ENCODE data around the gene HSF2BP.
"Not testable (repeated sequence)": the region's sequence is repeated elsewhere in the genome, so short reads cannot be mapped to it uniquely, and the experiment has no call there.

The HSF2BP gene

DNA sequence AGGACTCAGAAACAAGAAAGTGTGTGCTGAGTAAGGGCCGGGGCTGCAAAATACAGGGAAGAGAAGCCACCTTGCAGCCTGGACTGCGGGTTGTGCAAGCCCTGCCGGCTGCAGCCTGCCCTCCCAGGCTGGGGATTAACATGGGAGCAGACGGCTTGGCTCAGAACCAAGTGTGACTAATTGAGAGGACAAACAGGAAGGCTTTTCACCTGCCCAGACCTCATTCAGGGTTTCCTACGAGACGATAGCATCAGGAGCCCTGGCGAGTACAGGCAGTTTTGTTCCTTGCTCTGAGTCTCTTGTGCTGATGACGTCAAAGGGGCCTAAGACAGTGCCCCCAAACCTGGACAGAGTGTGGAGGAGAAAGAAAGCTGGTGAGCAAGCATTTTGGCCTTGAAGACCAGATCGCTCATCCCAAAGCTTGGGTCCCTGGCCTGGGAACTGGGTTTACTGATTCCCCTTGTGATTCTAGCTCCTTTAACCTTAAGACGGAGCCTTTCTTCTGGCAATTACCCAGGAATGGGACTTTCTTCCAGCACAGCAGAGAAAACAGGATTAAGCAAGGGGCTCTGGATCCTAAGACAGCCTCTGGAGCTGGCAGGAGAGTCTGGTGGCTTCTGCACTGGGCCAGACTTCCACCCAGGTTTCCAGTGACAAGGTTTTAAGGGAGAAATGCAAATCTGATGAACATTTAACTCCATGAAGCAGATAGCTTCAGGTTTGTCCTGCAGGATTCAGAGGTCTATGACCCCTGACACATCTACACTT, 142.2 kb downstream of the HSF2BP start:
- not testable (repeated sequence) for H3K4me3 ChIP-seq (ENCODE audit: low read length); DNase-seq (ENCODE audit: low read depth)

DNA sequence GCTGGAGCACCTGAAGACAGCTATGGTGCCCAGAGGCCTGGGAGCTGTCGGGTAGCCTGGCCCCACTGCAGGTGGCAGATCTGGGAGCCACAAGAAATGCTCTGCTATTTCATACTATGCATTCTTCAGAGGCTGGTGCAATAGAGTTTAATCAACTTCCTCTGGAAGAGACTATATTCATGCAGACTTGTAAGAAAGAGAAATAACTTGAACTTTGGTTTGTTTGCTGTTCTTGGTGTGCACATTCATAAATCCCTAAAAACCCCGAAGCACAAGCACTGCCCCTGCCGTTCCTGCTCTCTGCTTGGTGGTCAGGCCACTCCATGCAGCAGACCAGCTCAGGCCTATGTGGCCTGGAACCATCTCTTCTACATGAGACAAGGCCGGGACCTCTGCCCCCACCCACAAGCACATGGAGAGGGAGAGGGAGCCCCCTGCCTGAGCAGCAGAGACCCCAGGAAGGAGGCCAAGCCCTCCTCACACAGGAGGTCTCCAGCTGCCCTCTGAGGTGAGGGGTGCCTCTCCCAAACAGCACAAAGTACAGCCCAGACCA, 142.9 kb downstream of the HSF2BP start:
- not testable (repeated sequence) for DNase-seq (ENCODE audit: low read depth); H3K4me3 ChIP-seq (ENCODE audit: low read length)

DNA sequence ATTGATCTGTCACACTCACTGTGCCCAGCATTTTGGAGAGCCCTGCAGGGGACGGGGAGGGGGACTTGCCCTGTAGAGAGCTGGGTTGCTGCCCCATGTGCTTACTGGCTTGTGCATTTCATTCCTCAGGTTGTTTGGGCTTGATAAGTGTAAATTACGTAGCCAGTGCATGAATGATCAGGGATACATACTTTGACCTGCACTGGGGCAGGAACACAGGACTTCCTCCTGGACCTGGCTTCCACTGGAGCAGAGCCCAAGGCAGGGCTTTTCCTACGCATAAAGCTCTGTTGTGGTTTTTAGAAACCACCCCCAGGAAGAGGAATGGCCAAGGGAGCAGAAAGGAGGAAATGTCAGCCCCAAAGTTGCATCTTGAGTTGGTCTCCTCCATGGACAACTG, 144.5 kb downstream of the HSF2BP start:
- DNase-seq (ENCODE audit: low read depth); H3K4me3 ChIP-seq (ENCODE audit: low read length): not testable (repeated sequence)

DNA sequence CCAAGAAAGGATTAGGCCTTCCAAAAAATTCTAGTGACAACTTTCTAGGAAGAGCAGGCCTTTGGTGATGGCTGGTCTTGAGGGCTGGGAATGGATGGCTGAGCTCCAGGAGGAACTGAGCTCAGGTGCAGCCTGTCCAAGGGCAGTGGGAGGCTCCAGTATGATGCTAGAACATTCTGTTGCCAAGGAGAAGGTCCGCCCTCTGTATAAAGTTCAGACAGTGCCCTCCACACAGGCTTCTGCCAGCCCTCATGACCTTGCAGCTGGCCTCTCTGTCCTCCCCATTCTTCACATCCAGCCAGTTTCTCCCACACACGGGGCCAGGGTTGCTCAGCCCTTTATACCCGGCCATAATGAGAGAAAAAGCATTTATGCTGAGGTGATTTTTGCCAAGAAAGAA, 146.3 kb downstream of the HSF2BP start:
- H3K4me3 ChIP-seq (ENCODE audit: low read length); DNase-seq (ENCODE audit: low read depth): not testable (repeated sequence)

DNA sequence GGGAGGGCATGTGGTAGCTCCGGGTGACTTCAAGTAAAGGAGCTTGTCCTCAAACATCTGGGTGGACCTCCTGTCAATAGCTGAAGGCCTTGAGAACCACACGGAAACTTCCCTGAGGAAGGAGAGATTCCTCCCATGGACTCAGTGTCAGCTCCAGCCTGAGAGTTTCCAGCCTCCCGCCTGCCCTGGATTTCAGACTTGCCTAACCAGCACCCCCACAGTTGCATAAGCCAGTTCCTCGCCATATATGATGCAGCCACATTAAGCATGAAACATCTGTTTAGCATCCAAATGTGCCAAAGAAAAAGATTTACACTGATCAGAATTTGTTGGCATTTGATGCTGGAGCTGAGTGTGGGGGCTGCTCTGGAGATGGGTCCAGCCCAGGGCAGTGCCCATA, 148.1 kb downstream of the HSF2BP start:
- DNase-seq (ENCODE audit: low read depth) = not testable (repeated sequence)

DNA sequence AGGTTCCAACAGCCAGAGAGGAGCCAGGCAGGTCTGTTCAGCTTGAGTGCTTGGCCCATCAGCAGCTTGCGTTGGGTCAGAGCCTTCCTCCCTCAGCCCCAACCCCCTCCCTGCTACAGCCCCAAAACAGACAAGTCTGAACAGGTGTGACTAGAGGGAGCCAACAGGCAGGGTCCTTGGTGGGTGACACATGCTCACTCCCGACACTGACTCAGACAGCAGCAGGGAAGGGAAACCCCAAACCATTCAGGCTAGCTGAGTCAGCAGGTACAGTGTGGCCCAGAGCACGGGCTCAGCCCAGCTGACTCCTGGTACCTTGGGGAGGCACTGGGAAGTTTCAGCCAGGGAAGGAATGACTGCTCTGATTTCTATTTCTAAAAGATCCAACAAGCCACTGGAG, 148.6 kb downstream of the HSF2BP start:
- not testable (repeated sequence) for DNase-seq (ENCODE audit: low read depth); H3K4me3 ChIP-seq (ENCODE audit: low read length)

More for the DNA sequence above, 148.1 kb downstream of the HSF2BP start:
- not testable (repeated sequence) for H3K4me3 ChIP-seq (ENCODE audit: low read length)

DNA sequence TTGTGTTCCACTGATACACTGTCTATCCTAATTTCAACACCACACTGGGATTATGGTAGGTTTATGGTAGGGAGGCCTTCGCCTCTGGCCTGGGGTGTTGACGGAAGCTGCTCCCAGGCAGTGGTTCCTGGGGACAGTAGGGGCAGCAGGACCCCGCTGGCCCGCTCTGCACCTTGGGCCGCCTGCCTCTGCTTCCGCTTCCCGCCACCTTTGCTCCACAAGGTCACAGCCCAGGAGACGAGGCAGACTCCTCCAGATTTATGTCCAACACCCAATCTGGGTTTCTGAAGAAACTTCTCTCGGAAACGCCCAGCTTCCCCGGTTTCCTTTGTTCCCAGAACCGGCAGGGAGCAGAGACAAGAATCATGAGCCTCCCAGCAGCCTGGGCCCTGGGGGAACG, 155.4 kb downstream of the HSF2BP start:
- not testable (repeated sequence) for DNase-seq (ENCODE audit: low read depth); H3K4me3 ChIP-seq (ENCODE audit: low read length)

DNA sequence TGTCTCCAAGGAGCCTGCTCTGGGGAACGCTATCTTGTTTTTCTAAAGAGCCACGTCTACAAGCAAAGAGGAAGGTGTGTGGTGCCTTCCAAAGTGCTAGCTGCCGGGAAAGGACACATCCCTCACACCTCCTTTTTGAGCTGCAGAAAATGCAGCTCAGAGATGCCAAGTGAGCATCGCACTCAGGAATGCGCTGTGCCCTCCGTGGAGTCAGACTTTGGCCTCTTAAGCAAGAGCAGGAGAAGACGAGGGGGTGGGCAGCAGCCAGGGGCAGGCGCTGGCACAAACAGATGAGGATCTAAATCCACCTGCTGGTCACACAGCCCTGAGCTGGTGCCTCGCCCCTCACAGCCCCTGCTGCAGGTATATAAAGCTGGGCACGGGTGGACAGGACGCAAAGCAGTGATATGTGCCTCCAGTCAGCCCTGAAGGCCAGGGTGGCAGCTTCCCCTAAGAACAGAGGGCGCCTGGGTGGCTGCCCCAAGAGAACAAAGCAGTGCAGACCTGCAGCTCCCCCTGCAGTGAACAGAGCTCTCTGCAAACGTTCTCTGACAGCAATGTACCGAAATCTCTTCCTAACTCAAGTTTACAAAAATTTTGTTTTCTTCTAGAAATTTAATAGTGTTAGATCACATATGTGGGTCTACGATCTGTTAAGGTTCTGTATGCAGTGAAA, 156.1 kb downstream of the HSF2BP start:
- not testable (repeated sequence) for H3K4me3 ChIP-seq (ENCODE audit: low read length); DNase-seq (ENCODE audit: low read depth)

DNA sequence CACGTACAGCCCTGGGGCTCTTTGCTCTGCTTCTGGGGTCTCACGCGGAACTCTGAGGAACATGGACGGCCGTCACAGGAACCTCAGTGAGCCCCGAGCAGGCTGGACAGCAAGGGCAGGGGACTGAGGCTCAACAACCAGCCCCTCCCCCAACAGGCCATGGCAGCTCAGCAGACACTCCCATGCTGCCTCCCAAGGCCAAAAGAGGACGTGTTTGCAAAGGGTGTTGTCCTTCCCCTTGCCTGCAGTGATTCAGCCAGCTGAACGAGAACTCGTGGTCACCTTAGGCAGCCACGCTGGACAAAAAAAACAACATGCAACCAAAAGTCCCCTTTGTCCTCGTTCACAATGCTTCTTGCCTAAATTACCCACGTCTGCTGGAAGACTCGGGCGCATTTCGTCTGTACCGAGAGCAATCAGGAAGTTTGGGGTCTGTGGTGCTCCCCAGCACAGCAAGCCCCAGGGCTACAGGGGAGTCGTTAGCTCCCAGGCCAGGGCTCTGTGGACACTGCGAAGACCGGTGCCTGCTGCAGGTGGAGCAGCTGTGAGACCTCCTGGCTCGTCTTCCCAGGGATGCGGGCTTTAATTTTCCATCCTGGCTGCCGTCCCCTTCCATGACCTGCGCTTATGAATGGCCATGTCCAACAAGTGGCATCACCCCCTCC, 156.7 kb downstream of the HSF2BP start:
- H3K4me3 ChIP-seq (ENCODE audit: low read length) = not testable (repeated sequence)

DNA sequence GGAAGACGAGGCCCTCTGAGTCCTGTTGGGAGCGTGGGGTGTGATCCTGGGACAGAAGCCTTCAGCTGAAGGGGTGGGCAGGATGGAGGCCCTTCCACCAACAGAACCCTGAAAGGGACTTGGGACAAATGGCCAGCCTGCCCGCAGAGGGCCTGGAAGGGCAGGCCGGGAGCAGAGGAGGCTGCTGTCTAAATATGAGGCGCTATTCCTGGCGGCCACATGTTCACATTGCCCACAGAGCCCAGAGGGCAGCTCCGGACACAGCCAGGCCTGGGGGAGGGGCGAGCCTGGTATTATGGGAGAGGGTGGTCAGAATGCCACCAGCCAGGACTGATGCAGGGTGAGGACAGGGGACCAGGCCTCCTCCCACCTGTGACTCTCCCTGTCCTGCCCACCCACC, 160.4 kb downstream of the HSF2BP start:
- H3K4me3 ChIP-seq (ENCODE audit: low read length); DNase-seq (ENCODE audit: low read depth): not testable (repeated sequence)

More for the DNA sequence above, 156.7 kb downstream of the HSF2BP start:
- DNase-seq (ENCODE audit: low read depth) = not testable (repeated sequence)

DNA sequence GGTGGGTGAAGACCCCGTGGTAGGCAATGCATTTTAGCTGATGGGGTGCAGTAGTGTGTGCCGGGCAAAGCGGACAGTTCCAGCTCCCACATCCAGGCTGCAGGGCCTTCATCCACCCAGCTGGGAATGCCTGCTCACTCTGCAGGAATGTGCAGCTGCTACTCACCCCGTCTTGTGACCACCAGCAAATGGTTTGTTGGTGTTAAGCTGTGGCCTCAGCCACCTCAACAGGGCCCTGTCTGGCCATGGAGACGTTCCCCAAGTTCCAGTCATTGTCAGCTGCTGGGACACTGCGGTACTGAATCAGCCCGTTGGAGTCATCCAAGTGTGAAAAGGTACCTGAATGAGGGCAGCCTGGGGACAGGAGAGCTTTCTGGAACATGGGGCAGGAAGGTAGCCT, 161.2 kb downstream of the HSF2BP start:
- DNase-seq (ENCODE audit: low read depth); H3K4me3 ChIP-seq (ENCODE audit: low read length): not testable (repeated sequence)

DNA sequence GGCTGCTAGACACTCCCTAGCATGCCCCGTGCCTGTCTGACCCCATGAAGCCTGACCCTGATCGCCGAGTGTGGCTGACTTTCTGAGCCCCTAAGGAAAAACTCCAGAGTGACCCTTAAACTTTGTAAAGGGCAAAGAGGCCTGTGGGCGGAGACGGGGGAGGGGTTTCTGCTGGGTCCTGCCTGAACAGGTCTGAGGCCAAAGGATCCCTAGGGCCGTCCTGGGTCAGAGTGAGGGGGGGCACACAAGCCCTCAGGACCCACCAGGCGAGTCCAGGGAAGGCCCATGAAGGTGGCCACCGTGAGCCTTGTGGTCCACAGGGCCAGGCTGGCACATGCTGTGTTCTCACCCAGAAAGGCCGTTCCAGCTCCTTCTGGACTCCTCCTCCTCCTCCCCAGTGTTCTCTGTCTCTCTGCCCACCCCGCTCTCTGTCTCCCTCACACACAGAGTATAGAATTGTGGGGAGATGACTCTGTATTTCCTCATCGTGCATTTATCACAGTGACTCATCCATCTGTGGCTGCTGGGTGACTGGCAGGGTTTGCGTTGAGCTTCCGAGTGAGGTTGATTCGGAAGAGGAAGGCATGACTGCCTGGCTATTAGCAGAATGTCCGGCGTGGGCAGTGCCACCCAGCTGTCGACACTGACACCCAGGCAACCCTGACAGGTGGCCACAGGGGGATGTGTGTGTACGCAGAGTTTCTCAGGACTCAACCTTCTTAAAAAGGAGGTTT, 164.8 kb downstream of the HSF2BP start:
- H3K4me3 ChIP-seq (ENCODE audit: low read length); DNase-seq (ENCODE audit: low read depth): not testable (repeated sequence)

DNA sequence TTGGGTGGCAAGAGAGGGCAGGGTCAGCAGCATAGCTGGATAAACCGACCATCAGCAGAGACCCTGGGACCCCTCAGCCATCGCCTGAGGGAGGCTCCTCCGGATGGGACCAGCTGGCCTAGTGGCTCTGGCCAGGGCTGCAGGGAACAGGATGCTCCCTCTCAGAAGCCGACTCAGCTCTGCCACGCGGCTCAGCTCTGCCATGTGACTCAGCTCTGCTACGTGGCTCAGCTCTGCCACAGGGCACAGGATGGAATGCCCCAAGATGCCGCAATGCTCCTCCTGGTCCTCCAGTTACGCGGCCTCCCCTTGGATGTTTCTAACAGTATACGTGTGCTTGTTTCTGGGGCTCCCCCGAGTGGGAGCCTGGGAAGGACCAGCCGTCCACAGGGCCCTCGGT, 165.8 kb downstream of the HSF2BP start:
- H3K4me3 ChIP-seq (ENCODE audit: low read length); DNase-seq (ENCODE audit: low read depth): not testable (repeated sequence)

DNA sequence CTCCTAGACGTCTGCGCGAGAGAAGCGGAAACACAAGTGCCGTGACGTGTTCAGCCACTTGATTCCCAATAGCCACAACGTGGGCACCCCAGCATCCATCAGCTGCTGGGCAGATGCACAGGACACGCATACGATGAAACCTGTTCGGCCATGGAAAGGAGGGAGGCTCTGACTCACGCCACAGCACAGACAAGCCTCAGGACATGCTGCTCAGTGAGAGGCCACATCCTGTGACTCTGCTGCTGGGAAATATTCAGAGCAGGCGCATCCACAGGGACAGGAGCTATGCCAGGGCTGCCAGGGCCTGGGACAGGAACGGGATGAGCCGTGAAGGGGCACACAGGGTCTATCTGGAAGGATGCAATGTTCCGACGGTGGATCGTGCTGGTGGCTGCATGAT, 171.1 kb downstream of the HSF2BP start:
- not testable (repeated sequence) for DNase-seq (ENCODE audit: low read depth); H3K4me3 ChIP-seq (ENCODE audit: low read length)

DNA sequence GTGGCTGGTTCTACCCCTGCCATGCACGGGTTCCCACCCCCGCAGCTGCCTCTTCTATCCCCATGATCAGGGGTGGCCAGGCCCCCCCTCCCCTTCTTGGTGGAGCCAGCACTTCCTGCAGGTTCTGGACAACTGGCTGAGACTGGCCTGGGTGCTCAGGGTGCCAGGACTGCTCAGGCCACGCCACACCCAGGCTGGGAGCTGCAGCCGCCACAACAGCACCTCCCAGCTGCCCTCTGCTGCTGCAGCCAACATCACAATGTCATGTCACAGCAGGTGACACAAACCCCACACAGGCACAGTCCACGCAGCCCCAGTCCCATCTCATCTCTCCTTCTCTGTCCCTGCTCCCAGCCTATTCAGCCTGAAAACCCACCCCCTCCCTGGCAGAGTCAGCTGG, 173.2 kb downstream of the HSF2BP start:
- H3K4me3 ChIP-seq (ENCODE audit: low read length); DNase-seq (ENCODE audit: low read depth): not testable (repeated sequence)

DNA sequence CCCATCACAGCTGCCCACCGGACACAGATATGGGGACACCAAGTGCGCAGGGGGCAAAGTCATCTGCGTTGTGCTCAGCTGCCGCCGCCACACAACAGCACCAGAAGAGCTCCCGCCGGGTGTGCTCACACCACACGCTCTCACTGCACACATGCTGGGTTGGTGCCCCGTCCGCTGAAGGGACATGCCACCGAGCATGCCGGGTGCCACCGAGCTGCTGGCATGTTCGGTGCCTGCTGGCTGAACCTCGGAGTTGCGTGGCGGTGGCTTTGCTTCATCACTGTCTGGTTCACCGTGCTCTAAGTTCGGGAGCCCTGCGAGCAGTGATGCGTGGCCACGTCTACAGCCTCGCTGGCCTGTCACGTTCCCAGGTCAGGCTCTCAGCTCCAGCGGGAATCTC, 174.3 kb downstream of the HSF2BP start:
- DNase-seq (ENCODE audit: low read depth); H3K4me3 ChIP-seq (ENCODE audit: low read length): not testable (repeated sequence)

DNA sequence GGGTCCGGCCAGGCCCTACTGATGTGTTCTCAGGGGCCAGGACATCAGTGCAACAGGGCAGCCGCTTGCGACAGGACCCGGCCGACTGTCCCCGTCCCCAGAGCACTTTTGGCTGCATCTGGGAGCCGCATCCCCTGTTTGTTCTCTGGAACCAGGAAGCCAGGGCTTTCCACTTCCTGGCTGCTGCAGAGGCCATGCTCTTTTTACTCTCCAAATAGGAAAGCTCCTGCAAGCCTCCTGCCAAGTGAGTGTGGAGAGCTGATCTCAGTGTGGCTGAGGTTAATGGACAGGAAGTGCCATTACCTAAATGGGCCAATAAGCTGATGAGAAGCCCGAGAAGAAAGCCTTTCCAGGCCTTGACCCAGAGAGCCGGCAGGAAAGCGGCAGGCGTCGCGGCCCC, 180.1 kb downstream of the HSF2BP start:
- not testable (repeated sequence) for H3K4me3 ChIP-seq (ENCODE audit: low read length); DNase-seq (ENCODE audit: low read depth)
